ENCODE measurements around the gene TSPYL1. TPM values are rescaled to one million over a fixed set of nuclear protein-coding genes. Genes with fewer than 3 reads are reported as not detected.

Gene TSPYL1
- total RNA-seq (2022; extraction: Qiagen RNA extraction) = 25.0 to 29.7 TPM (median 28.5 TPM) in 5 replicates

DNA sequence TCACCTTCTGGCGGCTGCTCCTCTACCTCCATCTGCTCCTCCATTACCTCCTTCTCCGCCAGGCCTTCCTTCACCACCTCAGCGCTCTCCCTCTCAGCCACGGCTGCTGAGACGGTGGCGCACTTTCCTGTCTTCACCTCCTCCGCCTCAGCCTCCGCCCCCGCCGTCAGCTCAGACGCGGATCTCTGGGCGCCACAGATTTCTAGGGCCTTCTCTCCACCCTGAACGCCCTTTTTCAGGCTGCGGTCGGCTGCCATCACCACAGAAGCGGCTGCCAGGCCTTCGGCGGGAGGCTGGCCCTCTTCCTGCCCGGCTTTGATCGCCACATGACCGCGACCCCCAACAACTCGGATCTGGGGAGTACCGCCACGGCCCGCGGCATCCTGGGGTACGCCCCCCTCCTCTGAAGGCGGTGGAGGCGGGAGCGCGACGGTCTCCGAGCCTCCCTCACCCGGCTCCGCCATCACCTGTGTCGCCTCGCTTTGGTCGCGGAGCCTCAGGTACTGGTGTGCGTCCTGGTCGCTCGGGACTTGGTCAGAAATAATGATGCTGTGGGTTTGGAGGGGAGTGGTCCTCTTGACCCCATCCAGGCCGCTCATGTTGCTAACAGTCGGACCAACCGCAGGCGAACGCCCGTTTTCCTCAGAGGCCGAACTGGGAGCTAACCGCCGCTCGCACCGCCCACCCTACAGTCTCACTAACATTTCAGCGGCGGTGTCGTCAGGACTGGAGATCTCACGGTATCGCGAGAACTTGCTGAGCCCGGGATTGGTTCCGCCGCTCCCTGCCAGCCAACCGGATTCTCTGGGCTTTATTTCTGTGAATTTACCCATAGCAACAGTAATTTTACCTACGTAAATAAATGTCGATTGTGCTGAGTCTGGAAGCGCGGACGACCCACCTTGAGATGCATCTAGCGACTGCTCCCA, at the start of gene TSPYL1:
TSPYL1 (minus strand) TSS at position 699 of the 929 bp plus-strand sequence; CDS start at position 599, 100 bp downstream.

GRCh38 chr6:116253505-116254296, 26.0 kb downstream of the TSPYL1 start, which contains the start of gene TSPYL4:
Gene TSPYL4 (minus strand): TSS chr6:116254075. CDS start chr6:116254008, 67 bp downstream.

Other genes with a start within 250 kb of the TSPYL1 start
- 1.1 to 1.3 TPM (median 1.2 TPM) in 5 replicates for gene FRK, start 219.0 kb downstream of the TSPYL1 start, total RNA-seq (2022; extraction: Qiagen RNA extraction)
- 23.1 to 31.3 TPM (median 26.9 TPM) in 5 replicates for gene NT5DC1, start 179.1 kb downstream of the TSPYL1 start, total RNA-seq (2022; extraction: Qiagen RNA extraction)
- 0.05 to 0.75 TPM in 2 of 5 replicates, not detected in the others for gene COL10A1, start 153.8 kb downstream of the TSPYL1 start, total RNA-seq (2022; extraction: Qiagen RNA extraction)
- gene TSPYL4, start 25.9 kb downstream of the TSPYL1 start, total RNA-seq (2022; extraction: Qiagen RNA extraction) = 2.6 to 3.6 TPM (median 3.3 TPM) in 5 replicates
- 14.6 to 15.7 TPM (median 15.1 TPM) in 5 replicates for gene DSE, start 91.0 kb upstream of the TSPYL1 start, total RNA-seq (2022; extraction: Qiagen RNA extraction)
- 0.33 TPM in 1 of 5 replicates, not detected in the others for gene CALHM6, start 181.4 kb upstream of the TSPYL1 start, total RNA-seq (2022; extraction: Qiagen RNA extraction)
- 0.05 to 0.09 TPM (median 0.07 TPM) in 5 replicates for gene CALHM5, start 231.7 kb upstream of the TSPYL1 start, total RNA-seq (2022; extraction: Qiagen RNA extraction)